GM12891 (cell line): Measurements from ENCODE around the gene VIL1.

Source experiments
- POLR2A ChIP-seq: IDR thresholded peaks from 2 replicates; pipeline ENCODE4 v1.6.1; 2011; ENCODE audit warnings: low read depth, low read length, control low read depth
- POLR2AphosphoS5 ChIP-seq: IDR thresholded peaks from 2 replicates; pipeline ENCODE4 v1.6.1; 2011; ENCODE audit warnings: low read depth, low read length, control low read depth
- SPI1 ChIP-seq: IDR thresholded peaks from 2 replicates; pipeline ENCODE4 v1.6.1; 2011; ENCODE audit warnings: low read depth, low read length, control low read depth
- TAF1 ChIP-seq: IDR thresholded peaks from 2 replicates; pipeline ENCODE4 v1.6.1; 2011; ENCODE audit warnings: low read depth, low read length, control low read depth

GRCh38 chr2:218378053-218378452 is 40.9 kb upstream of the VIL1 start:
- TF ChIP-seq SPI1 (no peak), POLR2A (no peak), TAF1 (no peak), POLR2AphosphoS5 (no peak)
